H1 (cell line): ENCODE measurements around the gene ST8SIA3. TPM values are rescaled to one million over a fixed set of nuclear protein-coding genes. Genes with fewer than 3 reads are reported as not detected.

Experiments used
- BRCA1 ChIP-seq: IDR thresholded peaks from 2 replicates; pipeline ENCODE4 v1.6.1; 2012; ENCODE audit warnings: low read depth, low read length, improper control_type of control experiment
- CBX5 ChIP-seq: fragments of 300-800, 300-1000 bp; sonication (generic); IDR thresholded peaks from 2 replicates; pipeline ENCODE4 v1.7.1; 2016; ENCODE audit warnings: antibody characterized with exemption, low read length, low read depth
- CHD7 ChIP-seq: fragments of 300-600 bp; sonication (generic); IDR thresholded peaks from 2 replicates; pipeline ENCODE4 v1.7.1; 2012; ENCODE audit warnings: low read length, moderate library complexity, mild to moderate bottlenecking, inconsistent platforms; ENCODE audit not compliant: insufficient replicate concordance
- JUND ChIP-seq: IDR thresholded peaks from 2 replicates; pipeline ENCODE4 v1.6.1; 2011; ENCODE audit warnings: mild to moderate bottlenecking, improper control_type of control experiment, low read length
- MAX ChIP-seq: IDR thresholded peaks from 2 replicates; pipeline ENCODE4 v1.6.1; 2012; ENCODE audit warnings: inconsistent platforms
- NRF1 ChIP-seq: IDR thresholded peaks from 2 replicates; pipeline ENCODE4 v1.6.1; 2011; ENCODE audit warnings: mild to moderate bottlenecking, low read depth, low read length, improper control_type of control experiment
- SRF ChIP-seq: IDR thresholded peaks from 2 replicates; pipeline ENCODE4 v1.6.1; 2011; ENCODE audit warnings: mild to moderate bottlenecking, low read depth, low read length, moderate library complexity
- TAF7 ChIP-seq: optimal IDR thresholded peaks from 2 replicates; pipeline ENCODE3; 2011; ENCODE audit warnings: low read depth, mild to moderate bottlenecking, inconsistent platforms, low read length, moderate library complexity, borderline replicate concordance
- polyA plus RNA-seq, 7 experiments: library from polyadenylated mRNA; depleted of rRNA in 3 of 7; stranded (reverse) in 5 of 7; unstranded in 2 of 7; fragments of >200 nt in 5 of 7; fragments of 200-250 nt in 2 of 7; gene quantifications; 1 replicate in 5 of 7; 2 replicates in 1 of 7; 4 replicates in 1 of 7; pipeline versions ENCODE4 v1.2.1 to v1.2.3, GENCODE V29; 2011 to 2013; ENCODE audit warnings: missing spikeins in 2 of 7, mixed read lengths in 2 of 7
- total RNA-seq: library from RNA; stranded (reverse); fragmentation: NEBNext Ultra II Directional; extraction: Animal tissue kit (Norgen Biotek cat#: 25700); gene quantifications from 2 replicates; pipeline ENCODE4 v1.2.1, GENCODE V29; 2021

The ST8SIA3 gene
- total and polyA plus RNA-seq, 2 of the 8 experiments (the other 6 are each of a cell fraction or from before 2014, with no cell fraction given) = 1.2 to 3.7 TPM

DNA sequence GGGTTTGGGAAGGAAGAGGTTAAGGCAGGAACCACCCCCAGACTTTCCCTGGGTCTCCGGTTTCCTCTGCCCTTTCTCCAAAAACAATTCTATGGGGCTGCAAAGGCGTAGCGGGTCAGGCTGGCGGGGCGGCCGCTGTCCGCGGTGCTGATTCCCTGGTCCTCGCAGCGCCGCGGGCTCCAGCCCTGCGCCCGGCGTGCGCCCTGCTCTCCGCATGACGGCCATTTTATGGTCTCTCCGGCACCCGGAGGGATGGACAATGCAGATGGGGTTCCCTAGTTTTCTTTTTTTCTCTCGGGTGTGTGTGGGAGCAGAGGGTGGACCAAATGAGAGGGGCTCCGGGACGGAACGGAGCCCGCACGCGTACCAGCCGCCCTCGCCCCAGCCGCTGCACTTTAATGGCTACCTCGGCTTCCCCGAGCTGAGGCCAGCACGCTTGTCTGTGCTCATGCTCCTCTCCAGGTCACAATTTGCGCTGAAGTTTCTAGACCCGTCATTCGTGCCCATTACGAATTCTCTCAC lies 1.6 kb downstream of the ST8SIA3 start (continued):
- TF ChIP-seq CHD7 = no peak
- no peak for TF ChIP-seq JUND
- TF ChIP-seq BRCA1 = no peak
- TF ChIP-seq TAF7 = peak; percentile 48
- no peak for TF ChIP-seq CBX5
- TF ChIP-seq MAX = peak; percentile 84; the same call in 1 of the 2 replicates
- no peak for TF ChIP-seq NRF1
- TF ChIP-seq SRF = no peak
